ENCODE measurements around the gene MAP3K20. TPM values are rescaled to one million over a fixed set of nuclear protein-coding genes. Genes with fewer than 3 reads are reported as not detected.
A peak's percentile ranks its signal among the peaks of the same experiment; 100 is the strongest.
"Not testable (repeated sequence)": the region's sequence is repeated elsewhere in the genome, so short reads cannot be mapped to it uniquely, and the experiment has no call there.

The MAP3K20 gene
- total RNA-seq, 1 donor from 2014 or later = 466 TPM

GRCh38 chr2:173198327-173198726, 122.7 kb downstream of the MAP3K20 start:
- Histone ChIP-seq H3K4me3 (no peak overlapping the region), H3K27ac (replicated peaks) (peak overlapping the region; percentile 49), H3K9me3 (replicated peaks) (no peaks in the 10 kb centered on the region), H3K4me1 (peaks cover 75% of the 10 kb centered on the region), H3K36me3 (peaks cover 16% of the 10 kb centered on the region), H3K27me3 (ENCODE audit: low read depth) (no peaks in the 10 kb centered on the region)
- intact Hi-C loops (cut with micrococcal nuclease) = no loop called here
- TF ChIP-seq, protein P1, sequence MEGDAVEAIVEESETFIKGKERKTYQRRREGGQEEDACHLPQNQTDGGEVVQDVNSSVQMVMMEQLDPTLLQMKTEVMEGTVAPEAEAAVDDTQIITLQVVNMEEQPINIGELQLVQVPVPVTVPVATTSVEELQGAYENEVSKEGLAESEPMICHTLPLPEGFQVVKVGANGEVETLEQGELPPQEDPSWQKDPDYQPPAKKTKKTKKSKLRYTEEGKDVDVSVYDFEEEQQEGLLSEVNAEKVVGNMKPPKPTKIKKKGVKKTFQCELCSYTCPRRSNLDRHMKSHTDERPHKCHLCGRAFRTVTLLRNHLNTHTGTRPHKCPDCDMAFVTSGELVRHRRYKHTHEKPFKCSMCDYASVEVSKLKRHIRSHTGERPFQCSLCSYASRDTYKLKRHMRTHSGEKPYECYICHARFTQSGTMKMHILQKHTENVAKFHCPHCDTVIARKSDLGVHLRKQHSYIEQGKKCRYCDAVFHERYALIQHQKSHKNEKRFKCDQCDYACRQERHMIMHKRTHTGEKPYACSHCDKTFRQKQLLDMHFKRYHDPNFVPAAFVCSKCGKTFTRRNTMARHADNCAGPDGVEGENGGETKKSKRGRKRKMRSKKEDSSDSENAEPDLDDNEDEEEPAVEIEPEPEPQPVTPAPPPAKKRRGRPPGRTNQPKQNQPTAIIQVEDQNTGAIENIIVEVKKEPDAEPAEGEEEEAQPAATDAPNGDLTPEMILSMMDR (IDR thresholded peaks at IDR 0.05; ENCODE audit: borderline replicate concordance) = no peak
- DNase-seq = no peak

GRCh38 chr2:173199294-173199693, 123.6 kb downstream of the MAP3K20 start:
- intact Hi-C loops (cut with micrococcal nuclease) = no loop called here
- Histone ChIP-seq H3K36me3 (peaks cover 16% of the 10 kb centered on the region), H3K4me3 (no peak overlapping the region), H3K4me1 (peaks cover 75% of the 10 kb centered on the region), H3K27me3 (ENCODE audit: low read depth) (no peaks in the 10 kb centered on the region), H3K9me3 (replicated peaks) (no peaks in the 10 kb centered on the region), H3K27ac (replicated peaks) (peak overlapping the region; percentile 49)
- TF ChIP-seq, protein P1 (IDR thresholded peaks at IDR 0.05; ENCODE audit: borderline replicate concordance) = no peak
- DNase-seq = no peak

DNA sequence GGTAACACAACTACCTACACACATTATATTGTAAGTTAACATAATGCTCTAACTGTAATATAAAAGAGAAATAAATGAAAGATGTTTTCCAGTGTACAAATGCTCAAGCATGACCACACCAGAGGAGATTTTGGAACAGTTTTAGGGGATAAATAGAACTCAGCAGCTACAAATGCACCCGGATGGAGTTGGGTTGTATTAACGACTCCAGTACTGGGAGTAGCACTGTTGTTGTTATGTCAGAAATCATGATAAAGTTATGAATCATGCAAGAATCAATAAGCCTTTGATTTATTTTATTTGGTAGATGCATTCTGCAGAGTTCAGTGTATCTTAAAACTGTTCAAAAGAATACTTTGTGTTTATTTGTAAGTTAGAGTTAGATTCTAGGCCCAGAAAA, 126.9 kb downstream of the MAP3K20 start:
- H3K4me1 ChIP-seq = peaks cover 71% of the 10 kb centered on the region
- H3K27ac ChIP-seq (replicated peaks) = peak overlapping the region; percentile 87
- peaks cover 16% of the 10 kb centered on the region for H3K36me3 ChIP-seq
- no peaks in the 10 kb centered on the region for H3K9me3 ChIP-seq (replicated peaks)
- TF ChIP-seq, protein P1 (IDR thresholded peaks at IDR 0.05; ENCODE audit: borderline replicate concordance) = no peak
- H3K27me3 ChIP-seq (ENCODE audit: low read depth) = no peaks in the 10 kb centered on the region
- DNase-seq = no peak
- intact Hi-C loops (cut with micrococcal nuclease) = loop anchor here (10.0 kb wide), 1 partner anchor 128 kb away; the partner anchor contains the start of gene MAP3K20
- H3K4me3 ChIP-seq = no peak overlapping the region

GRCh38 chr2:173204316-173204715, 128.7 kb downstream of the MAP3K20 start:
- peaks cover 80% of the 10 kb centered on the region for H3K4me1 ChIP-seq
- TF ChIP-seq, protein P1 (IDR thresholded peaks at IDR 0.05; ENCODE audit: borderline replicate concordance) = no peak
- intact Hi-C loops (cut with micrococcal nuclease) = loop anchor here (10.0 kb wide), 1 partner anchor 130 kb away; the partner anchor contains the start of gene MAP3K20

DNA sequence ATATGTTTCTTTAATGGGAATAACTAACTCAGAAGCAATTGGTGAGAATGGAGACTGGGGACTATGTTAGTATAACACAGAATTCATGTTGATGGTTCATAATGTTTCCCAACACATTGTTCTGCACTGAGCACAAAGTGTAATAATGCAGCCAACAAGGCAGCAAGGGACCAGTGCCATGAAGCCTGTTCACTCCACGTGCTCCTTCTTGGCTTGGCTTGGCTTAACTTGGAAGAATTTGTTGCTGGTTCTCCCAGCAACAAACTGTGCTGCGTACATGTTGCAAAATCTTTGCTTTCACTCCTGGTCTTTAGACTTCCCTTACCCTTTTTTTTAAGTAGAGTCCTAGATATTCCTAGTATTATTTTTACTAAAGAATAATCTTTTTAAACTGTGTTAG, 129.7 kb downstream of the MAP3K20 start:
- Histone ChIP-seq H3K4me1 (peaks cover 83% of the 10 kb centered on the region), H3K4me3 (no peak overlapping the region), H3K27me3 (ENCODE audit: low read depth) (no peaks in the 10 kb centered on the region), H3K36me3 (peaks cover 9% of the 10 kb centered on the region), H3K27ac (replicated peaks) (peak overlapping the region; percentile 87), H3K9me3 (replicated peaks) (no peaks in the 10 kb centered on the region)
- TF ChIP-seq, protein P1 (IDR thresholded peaks at IDR 0.05; ENCODE audit: borderline replicate concordance) = no peak
- DNase-seq = peak; percentile 75
- intact Hi-C loops (cut with micrococcal nuclease) = loop anchor here (10.0 kb wide), 1 partner anchor 131 kb away; the partner anchor contains the start of gene MAP3K20

More at GRCh38 chr2:173204316-173204715, 128.7 kb downstream of the MAP3K20 start:
- peak overlapping the region; percentile 87 for H3K27ac ChIP-seq (replicated peaks)
- DNase-seq = no peak
- H3K4me3 ChIP-seq = no peak overlapping the region
- no peaks in the 10 kb centered on the region for H3K27me3 ChIP-seq (ENCODE audit: low read depth)
- no peaks in the 10 kb centered on the region for H3K36me3 ChIP-seq
- no peaks in the 10 kb centered on the region for H3K9me3 ChIP-seq (replicated peaks)

DNA sequence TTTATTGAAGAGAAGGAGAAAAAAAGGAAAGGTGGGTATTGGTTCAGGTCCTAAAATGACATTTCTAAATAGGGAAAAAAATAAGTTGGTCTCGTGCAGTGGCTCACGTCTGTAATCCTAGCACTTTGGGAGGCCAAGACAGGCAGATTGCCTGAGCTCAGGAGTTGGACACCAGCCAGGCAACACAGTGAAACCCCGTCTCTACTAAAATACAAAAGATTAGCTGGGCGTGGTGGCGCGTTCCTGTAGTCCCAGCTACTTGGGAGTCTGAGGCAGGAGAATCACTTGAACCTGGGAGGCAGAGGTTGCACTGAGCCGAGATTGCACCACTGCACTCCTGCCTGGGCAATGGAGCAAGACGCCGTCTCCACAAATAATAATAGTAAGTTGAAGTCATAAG, 131.5 kb downstream of the MAP3K20 start:
- H3K27ac ChIP-seq (replicated peaks) = peak overlapping the region; percentile 87
- intact Hi-C loops (cut with micrococcal nuclease) = loop anchor here (10.0 kb wide), 1 partner anchor 132 kb away; the partner anchor contains the start of gene MAP3K20
- peaks cover 82% of the 10 kb centered on the region for H3K4me1 ChIP-seq
- H3K27me3 ChIP-seq (ENCODE audit: low read depth); H3K4me3 ChIP-seq; H3K9me3 ChIP-seq (replicated peaks): not testable (repeated sequence)
- peaks cover 14% of the 10 kb centered on the region for H3K36me3 ChIP-seq
- DNase-seq = peak; percentile 58
